ENCODE results near the gene C6orf15. TPM values are rescaled to one million over a fixed set of nuclear protein-coding genes. Genes with fewer than 3 reads are reported as not detected.

C6orf15 gene
- total RNA-seq, 1 experiment from 2014 or later: not detected

DNA sequence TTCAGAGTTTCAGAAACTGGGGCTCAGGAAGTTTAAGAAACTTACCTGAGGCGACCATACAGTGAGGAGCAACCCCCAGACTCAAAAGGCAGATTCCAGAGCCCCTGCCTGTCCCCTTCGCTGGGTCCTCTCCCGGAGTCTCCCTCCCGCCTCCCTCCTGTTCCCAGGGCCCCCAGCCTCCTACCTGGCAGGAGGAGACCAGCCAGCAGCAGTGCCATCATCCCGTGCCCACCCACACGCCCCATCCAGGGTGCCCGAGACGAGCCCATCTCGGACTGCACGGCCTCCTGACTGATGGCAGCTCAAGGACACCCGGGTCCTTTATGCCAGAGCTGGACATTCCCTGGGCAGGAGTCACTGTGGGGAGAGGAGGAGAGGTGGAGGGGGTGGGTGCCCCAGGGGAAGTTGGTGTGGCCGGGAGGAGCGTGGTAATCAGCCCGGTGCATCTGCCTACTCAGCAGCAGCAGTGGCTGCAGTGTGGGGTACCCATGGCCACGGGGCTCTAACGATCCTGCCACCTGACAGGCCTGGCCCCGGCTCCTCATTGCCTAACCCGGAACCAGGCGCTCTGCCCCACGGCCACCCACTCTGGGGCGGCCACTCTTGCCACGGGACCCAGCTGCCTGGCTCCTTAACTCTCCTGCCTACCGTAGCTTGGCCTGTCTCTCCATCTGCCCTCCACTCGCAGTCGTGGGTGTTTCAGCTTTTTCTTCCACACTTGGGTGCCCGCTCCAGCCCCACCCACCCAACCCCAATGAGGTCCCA is 8.0 kb upstream of the C6orf15 start, which contains the start of gene CDSN:
Gene CDSN, minus strand, starts transcription at position 296 of the 765 bp plus-strand sequence. Its CDS starts 27 bp downstream, at position 269.
- POLR2A ChIA-PET: no interaction called here
- no peaks in the 10 kb centered on the region for H3K27me3 ChIP-seq (ENCODE audit: control insufficient read depth, insufficient read depth, low read length)
- peaks cover 19% of the 10 kb centered on the region for H3K4me1 ChIP-seq (ENCODE audit: control insufficient read depth, insufficient read depth, low read length)
- H3K9me3 ChIP-seq (ENCODE audit: control insufficient read depth, insufficient read depth, low read depth, low read length): no peaks in the 10 kb centered on the region
- intact Hi-C loops (cut with micrococcal nuclease; ENCODE audit: unreplicated experiment): no loop called here
- no peak within 1 kb of the TSS for H3K4me3 ChIP-seq (ENCODE audit: low read depth in 2 of 2, low read length in 2 of 2)
- in situ Hi-C loops (cut with HindIII; ENCODE audit: low pct_unique_long_range_greater_than_20kb, low sequenced_read_pairs): no loop called here
- BruUV-seq (replicated peaks): no TSS peak
- TF ChIP-seq, protein P1, sequence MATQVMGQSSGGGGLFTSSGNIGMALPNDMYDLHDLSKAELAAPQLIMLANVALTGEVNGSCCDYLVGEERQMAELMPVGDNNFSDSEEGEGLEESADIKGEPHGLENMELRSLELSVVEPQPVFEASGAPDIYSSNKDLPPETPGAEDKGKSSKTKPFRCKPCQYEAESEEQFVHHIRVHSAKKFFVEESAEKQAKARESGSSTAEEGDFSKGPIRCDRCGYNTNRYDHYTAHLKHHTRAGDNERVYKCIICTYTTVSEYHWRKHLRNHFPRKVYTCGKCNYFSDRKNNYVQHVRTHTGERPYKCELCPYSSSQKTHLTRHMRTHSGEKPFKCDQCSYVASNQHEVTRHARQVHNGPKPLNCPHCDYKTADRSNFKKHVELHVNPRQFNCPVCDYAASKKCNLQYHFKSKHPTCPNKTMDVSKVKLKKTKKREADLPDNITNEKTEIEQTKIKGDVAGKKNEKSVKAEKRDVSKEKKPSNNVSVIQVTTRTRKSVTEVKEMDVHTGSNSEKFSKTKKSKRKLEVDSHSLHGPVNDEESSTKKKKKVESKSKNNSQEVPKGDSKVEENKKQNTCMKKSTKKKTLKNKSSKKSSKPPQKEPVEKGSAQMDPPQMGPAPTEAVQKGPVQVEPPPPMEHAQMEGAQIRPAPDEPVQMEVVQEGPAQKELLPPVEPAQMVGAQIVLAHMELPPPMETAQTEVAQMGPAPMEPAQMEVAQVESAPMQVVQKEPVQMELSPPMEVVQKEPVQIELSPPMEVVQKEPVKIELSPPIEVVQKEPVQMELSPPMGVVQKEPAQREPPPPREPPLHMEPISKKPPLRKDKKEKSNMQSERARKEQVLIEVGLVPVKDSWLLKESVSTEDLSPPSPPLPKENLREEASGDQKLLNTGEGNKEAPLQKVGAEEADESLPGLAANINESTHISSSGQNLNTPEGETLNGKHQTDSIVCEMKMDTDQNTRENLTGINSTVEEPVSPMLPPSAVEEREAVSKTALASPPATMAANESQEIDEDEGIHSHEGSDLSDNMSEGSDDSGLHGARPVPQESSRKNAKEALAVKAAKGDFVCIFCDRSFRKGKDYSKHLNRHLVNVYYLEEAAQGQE (IDR thresholded peaks at IDR 0.05; ENCODE audit: insufficient read depth in 1 of 2, low read depth in 2 of 2, low read length in 1 of 2): no peak
- no peak for TF ChIP-seq TCF7L2 (IDR thresholded peaks at IDR 0.05; ENCODE audit: low read depth, low read length)
- TF ChIP-seq, protein P2, sequence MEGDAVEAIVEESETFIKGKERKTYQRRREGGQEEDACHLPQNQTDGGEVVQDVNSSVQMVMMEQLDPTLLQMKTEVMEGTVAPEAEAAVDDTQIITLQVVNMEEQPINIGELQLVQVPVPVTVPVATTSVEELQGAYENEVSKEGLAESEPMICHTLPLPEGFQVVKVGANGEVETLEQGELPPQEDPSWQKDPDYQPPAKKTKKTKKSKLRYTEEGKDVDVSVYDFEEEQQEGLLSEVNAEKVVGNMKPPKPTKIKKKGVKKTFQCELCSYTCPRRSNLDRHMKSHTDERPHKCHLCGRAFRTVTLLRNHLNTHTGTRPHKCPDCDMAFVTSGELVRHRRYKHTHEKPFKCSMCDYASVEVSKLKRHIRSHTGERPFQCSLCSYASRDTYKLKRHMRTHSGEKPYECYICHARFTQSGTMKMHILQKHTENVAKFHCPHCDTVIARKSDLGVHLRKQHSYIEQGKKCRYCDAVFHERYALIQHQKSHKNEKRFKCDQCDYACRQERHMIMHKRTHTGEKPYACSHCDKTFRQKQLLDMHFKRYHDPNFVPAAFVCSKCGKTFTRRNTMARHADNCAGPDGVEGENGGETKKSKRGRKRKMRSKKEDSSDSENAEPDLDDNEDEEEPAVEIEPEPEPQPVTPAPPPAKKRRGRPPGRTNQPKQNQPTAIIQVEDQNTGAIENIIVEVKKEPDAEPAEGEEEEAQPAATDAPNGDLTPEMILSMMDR (IDR thresholded peaks at IDR 0.05): no peak
- TF ChIP-seq SIN3A (IDR thresholded peaks at IDR 0.05; ENCODE audit: borderline replicate concordance, insufficient read depth, low read depth, low read length): no peak
- no peak for TF ChIP-seq POLR2AphosphoS5 (IDR thresholded peaks at IDR 0.05; ENCODE audit: low read depth, low read length)
- ATAC-seq (no peak), DNase-seq (ENCODE audit: low read depth, low spot score) (no peak)
- H3K27ac ChIP-seq (ENCODE audit: low read length): no peak within 1 kb of the TSS
- no peaks in the 10 kb centered on the region for H3K36me3 ChIP-seq (ENCODE audit: control insufficient read depth, insufficient read depth, low read length)
- CTCF ChIA-PET: interaction anchor here (0.5 kb wide), 1 partner anchor 207 kb away, joined by 3 read pairs; no protein-coding TSS in a partner anchor

DNA sequence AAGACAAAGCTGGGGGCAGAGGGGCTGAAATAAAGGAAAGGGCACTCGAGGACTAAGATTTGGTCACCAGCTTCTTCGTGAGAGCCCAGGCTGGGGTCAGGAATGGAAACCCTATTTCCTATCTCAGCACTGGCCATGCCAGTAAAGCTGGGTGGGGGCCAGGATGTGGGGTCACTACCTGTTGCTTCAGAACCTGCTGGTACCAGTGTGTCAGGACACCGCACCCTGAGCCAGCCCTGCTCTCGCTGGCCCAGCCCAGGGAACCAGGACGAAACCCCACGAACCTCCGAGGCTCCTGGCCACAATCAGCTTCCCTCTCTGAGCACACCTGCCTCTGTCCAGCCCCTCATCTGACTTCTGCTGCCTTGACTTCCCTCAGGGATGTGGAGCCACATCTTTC is 5.8 kb upstream of the C6orf15 start:
- intact Hi-C loops (cut with micrococcal nuclease; ENCODE audit: unreplicated experiment): no loop called here
- Histone ChIP-seq H3K27me3 (ENCODE audit: control insufficient read depth, insufficient read depth, low read length) (no peaks in the 10 kb centered on the region), H3K36me3 (ENCODE audit: control insufficient read depth, insufficient read depth, low read length) (no peaks in the 10 kb centered on the region), H3K9me3 (ENCODE audit: control insufficient read depth, insufficient read depth, low read depth, low read length) (no peaks in the 10 kb centered on the region), H3K4me3 (ENCODE audit: low read depth in 2 of 2, low read length in 2 of 2) (no peak overlapping the region), H3K4me1 (ENCODE audit: control insufficient read depth, insufficient read depth, low read length) (peaks cover 30% of the 10 kb centered on the region), H3K27ac (ENCODE audit: low read length) (no peak overlapping the region)
- BruUV-seq (replicated peaks): no TSS peak
- TF ChIP-seq, protein P2 (IDR thresholded peaks at IDR 0.05): no peak
- TF ChIP-seq, protein P1 (IDR thresholded peaks at IDR 0.05; ENCODE audit: insufficient read depth in 1 of 2, low read depth in 2 of 2, low read length in 1 of 2): no peak
- TF ChIP-seq SIN3A (IDR thresholded peaks at IDR 0.05; ENCODE audit: borderline replicate concordance, insufficient read depth, low read depth, low read length) (no peak), POLR2AphosphoS5 (IDR thresholded peaks at IDR 0.05; ENCODE audit: low read depth, low read length) (no peak), TCF7L2 (IDR thresholded peaks at IDR 0.05; ENCODE audit: low read depth, low read length) (no peak)
- ChIA-PET POLR2A (no interaction called here), CTCF (no interaction called here)
- no peak for DNase-seq (ENCODE audit: low read depth, low spot score)
- in situ Hi-C loops (cut with HindIII; ENCODE audit: low pct_unique_long_range_greater_than_20kb, low sequenced_read_pairs): no loop called here
- no peak for ATAC-seq
